Hepatocyte (in vitro differentiated cells): Measurements from ENCODE around the gene NANP. TPM values are rescaled to one million over a fixed set of nuclear protein-coding genes. Genes with fewer than 3 reads are reported as not detected.
"Not testable (repeated sequence)": the region's sequence is repeated elsewhere in the genome, so short reads cannot be mapped to it uniquely, and the experiment has no call there.

ENCODE experiments used
- DNase-seq: peaks from one replicate; pipeline ENCODE4 v3.0.0-alpha.2; 2016; ENCODE audit warnings: low spot score
- H2AFZ ChIP-seq: fragments of 200-600 bp; sonication (generic); 2 replicates; pipeline ENCODE4 v1.6.0; 2016; ENCODE audit warnings: antibody characterized with exemption, mild to moderate bottlenecking
- H3K27ac ChIP-seq: fragments of 200-600 bp; sonication (generic); 2 replicates; pipeline ENCODE4 v1.5.1; 2016; ENCODE audit warnings: mild to moderate bottlenecking
- H3K27me3 ChIP-seq: fragments of 200-600 bp; sonication (generic); 2 replicates; pipeline ENCODE4 v1.6.1; 2016
- H3K36me3 ChIP-seq: fragments of 200-600 bp; sonication (generic); replicated peaks from 2 replicates; pipeline ENCODE4 v1.5.1; 2016; ENCODE audit warnings: low read depth; ENCODE audit not compliant: insufficient read depth
- H3K4me1 ChIP-seq: fragments of 200-600 bp; sonication (generic); 2 replicates; pipeline ENCODE4 v1.5.1; 2016; ENCODE audit warnings: mild to moderate bottlenecking, moderate library complexity; ENCODE audit not compliant: insufficient read depth
- H3K4me2 ChIP-seq: fragments of 200-600 bp; sonication (generic); 2 replicates; pipeline ENCODE4 v1.6.0; 2016
- H3K4me3 ChIP-seq: fragments of 200-600 bp; sonication (generic); 2 replicates; pipeline ENCODE4 v1.5.1; 2016; ENCODE audit warnings: mild to moderate bottlenecking
- H3K79me2 ChIP-seq: fragments of 200-600 bp; sonication (generic); 2 replicates; pipeline ENCODE4 v1.6.0; 2017; ENCODE audit warnings: mild to moderate bottlenecking
- H3K9me2 ChIP-seq: fragments of 200-600 bp; sonication (generic); replicated peaks from 2 replicates; pipeline ENCODE4 v1.6.0; 2017; ENCODE audit warnings: mild to moderate bottlenecking; ENCODE audit not compliant: insufficient read depth
- H3K9me3 ChIP-seq: fragments of 200-600 bp; sonication (generic); 2 replicates; pipeline ENCODE4 v1.5.1; 2016; ENCODE audit warnings: low read depth, mild to moderate bottlenecking
- H4K20me1 ChIP-seq: fragments of 200-600 bp; sonication (generic); 2 replicates; pipeline ENCODE4 v1.6.0; 2016; ENCODE audit warnings: mild to moderate bottlenecking; ENCODE audit not compliant: insufficient read depth, poor library complexity, severe bottlenecking
- CTCF ChIP-seq: fragments of 200-600 bp; sonication (generic); IDR thresholded peaks from 2 replicates; pipeline ENCODE4 v1.5.1; 2016; ENCODE audit warnings: antibody characterized with exemption, mild to moderate bottlenecking; ENCODE audit not compliant: poor library complexity
- EZH2 ChIP-seq: fragments of 200-600 bp; sonication (generic); IDR thresholded peaks from 2 replicates; pipeline ENCODE4 v1.6.1; 2016; ENCODE audit warnings: antibody characterized with exemption, mild to moderate bottlenecking, borderline replicate concordance
- EZH2phosphoT487 ChIP-seq: fragments of 200-600 bp; sonication (generic); IDR thresholded peaks from one replicate; pipeline ENCODE4 v1.6.1; 2018; ENCODE audit warnings: antibody characterized with exemption, mild to moderate bottlenecking, low read depth, moderate library complexity; ENCODE audit not compliant: unreplicated experiment, severe bottlenecking
- WGBS: methylation state at CpG from one replicate; pipeline ENCODE4 v1.1.6; 2016; ENCODE audit warnings: low lambda C conversion rate; ENCODE audit errors: missing lambda C conversion rate; 5-methylcytosine and 5-hydroxymethylcytosine counted together
- polyA plus RNA-seq: library from polyadenylated mRNA; unstranded; fragments of >200 nt; fragmentation: Nextera tagmentation; extraction: Ambion mirVana; gene quantifications from 2 replicates; pipeline ENCODE4 v1.2.1, GENCODE V29; 2016
- total RNA-seq: library from RNA; depleted of rRNA; stranded (reverse); fragments of >200 nt; gene quantifications from 2 replicates; pipeline ENCODE4 v1.2.3, GENCODE V29; 2014

The NANP gene
- total and polyA plus RNA-seq, 2 experiments from 2014 or later, result 3.7 to 7.1 TPM

GRCh38 chr20:25644814-25645213 lies 21.0 kb upstream of the NANP start:
- Histone ChIP-seq H3K27me3 (no peaks in the 10 kb centered on the region), H3K4me1 (no peaks in the 10 kb centered on the region), H3K79me2 (no peaks in the 10 kb centered on the region), H3K36me3 (no peaks in the 10 kb centered on the region), H3K4me3 (no peak overlapping the region), H3K9me2 (no peaks in the 10 kb centered on the region), H4K20me1 (no peaks in the 10 kb centered on the region), H3K4me2 (no peak overlapping the region), H3K27ac (no peak overlapping the region), H3K9me3 (no peaks in the 10 kb centered on the region), H2AFZ (no peak overlapping the region)
- no peak for TF ChIP-seq EZH2
- TF ChIP-seq EZH2phosphoT487, result no peak
- TF ChIP-seq CTCF, result no peak
- WGBS, result over 99% methylated on average over 3 of the region's 3 CpGs
- no peak for DNase-seq

- H3K4me2 ChIP-seq, result no peak overlapping the region
- no peak for TF ChIP-seq EZH2
- no peak for TF ChIP-seq EZH2phosphoT487
Measured at GRCh38 chr20:25643716-25644115, 19.9 kb upstream of the NANP start.

GRCh38 chr20:25637247-25637646 lies 13.4 kb upstream of the NANP start:
- Histone ChIP-seq H2AFZ (no peak overlapping the region), H3K4me2 (no peak overlapping the region), H3K4me1 (no peaks in the 10 kb centered on the region), H4K20me1 (no peaks in the 10 kb centered on the region), H3K9me3 (peaks cover 4% of the 10 kb centered on the region), H3K27me3 (no peaks in the 10 kb centered on the region), H3K36me3 (no peaks in the 10 kb centered on the region), H3K79me2 (no peaks in the 10 kb centered on the region), H3K27ac (no peak overlapping the region), H3K4me3 (no peak overlapping the region), H3K9me2 (no peaks in the 10 kb centered on the region)
- TF ChIP-seq EZH2 (no peak), EZH2phosphoT487 (no peak), CTCF (no peak)
- no peak for DNase-seq
- 95% methylated on average over 2 of the region's 2 CpGs for WGBS

More at GRCh38 chr20:25643716-25644115, 19.9 kb upstream of the NANP start:
- Histone ChIP-seq H4K20me1 (no peaks in the 10 kb centered on the region), H3K9me3 (no peaks in the 10 kb centered on the region), H3K27ac (no peak overlapping the region), H3K9me2 (no peaks in the 10 kb centered on the region), H3K79me2 (no peaks in the 10 kb centered on the region), H3K27me3 (no peaks in the 10 kb centered on the region), H3K4me1 (no peaks in the 10 kb centered on the region), H3K36me3 (no peaks in the 10 kb centered on the region), H2AFZ (no peak overlapping the region), H3K4me3 (no peak overlapping the region)
- DNase-seq, result no peak

GRCh38 chr20:25632940-25633790 lies 9.4 kb upstream of the NANP start:
- Histone ChIP-seq H3K4me3 (no peak overlapping the region), H2AFZ (no peak overlapping the region), H4K20me1 (no peaks in the 10 kb centered on the region), H3K27ac (no peak overlapping the region), H3K9me2 (no peaks in the 10 kb centered on the region), H3K4me2 (no peak overlapping the region), H3K9me3 (peaks cover 4% of the 10 kb centered on the region), H3K79me2 (no peaks in the 10 kb centered on the region), H3K36me3 (no peaks in the 10 kb centered on the region), H3K4me1 (no peaks in the 10 kb centered on the region), H3K27me3 (no peaks in the 10 kb centered on the region)
- WGBS, result 82% methylated on average over 5 of the region's 5 CpGs
- TF ChIP-seq EZH2, result no peak
- TF ChIP-seq CTCF, result no peak
- DNase-seq, result no peak

- H3K9me3 ChIP-seq, H3K27me3 ChIP-seq: not testable (repeated sequence)
Measured at GRCh38 chr20:25630615-25631014, 6.8 kb upstream of the NANP start.

More at GRCh38 chr20:25630615-25631014, 6.8 kb upstream of the NANP start:
- H3K79me2 ChIP-seq, H3K4me3 ChIP-seq, H3K36me3 ChIP-seq, H2AFZ ChIP-seq, H3K4me1 ChIP-seq, H3K9me2 ChIP-seq, H3K4me2 ChIP-seq, H3K27ac ChIP-seq, H4K20me1 ChIP-seq, DNase-seq: not testable (repeated sequence)
- WGBS, result 91% methylated on average over 2 of the region's 2 CpGs
